ENCODE data around the gene FBXL4.

- TF ChIP-seq CTCF (IDR thresholded peaks at IDR 0.05) (no peak), POLR2A (IDR thresholded peaks at IDR 0.05) (no peak)
Measured at GRCh38 chr6:98832284-98833056, 115.3 kb downstream of the FBXL4 start.
